HepG2 (cell line): Measurements from ENCODE around the gene EEF1AKMT3.

Experiments
- ASH2L ChIP-seq: fragments of 300-600, 200-600 bp; sonication (generic); IDR thresholded peaks from 2 replicates; pipeline ENCODE4 v1.7.0; 2017; ENCODE audit warnings: low read depth, mild to moderate bottlenecking, moderate library complexity, mixed read lengths, low read length; ENCODE audit not compliant: insufficient read length
- GPN1 ChIP-seq: sonication (generic); formaldehyde crosslinking; IDR thresholded peaks from 2 replicates; pipeline ENCODE4 v1.5.1; 2020; ENCODE audit warnings: missing genetic modification reagents, borderline replicate concordance
- ISX ChIP-seq: sonication (generic); formaldehyde crosslinking; conservative IDR thresholded peaks from 2 replicates; pipeline ENCODE4 v1.5.0; 2020; ENCODE audit warnings: missing genetic modification reagents
- PLRG1 ChIP-seq: fragments of 450-650 bp; conservative IDR thresholded peaks from 2 replicates; pipeline ENCODE4 v1.6.1; 2016
- REL ChIP-seq: sonication (generic); formaldehyde crosslinking; conservative IDR thresholded peaks from 2 replicates; pipeline ENCODE4 v1.8.0; 2022; ENCODE audit warnings: mild to moderate bottlenecking, missing genetic modification reagents, moderate library complexity
- ZMYM2 ChIP-seq: sonication (generic); formaldehyde crosslinking; IDR thresholded peaks from 2 replicates; pipeline ENCODE4 v1.8.0; 2022; ENCODE audit warnings: mild to moderate bottlenecking, missing genetic modification reagents
- TF ChIP-seq, protein P1 (sequence below): sonication (generic); formaldehyde crosslinking; IDR thresholded peaks from 2 replicates; pipeline ENCODE4 v1.4.0; 2020; ENCODE audit warnings: missing genetic modification reagents
- TF ChIP-seq, protein P2 (sequence below), 2 experiments: IDR thresholded peaks; 2 replicates each; pipeline ENCODE4 v1.6.1; 2011 to 2012; ENCODE audit warnings: low read length in 2 of 2, borderline replicate concordance in 1 of 2, low read depth in 1 of 2, mild to moderate bottlenecking in 1 of 2, moderate library complexity in 1 of 2
- TF ChIP-seq, protein P3 (sequence below): sonication (generic); formaldehyde crosslinking; conservative IDR thresholded peaks from 2 replicates; pipeline ENCODE4 v1.5.0; 2020; ENCODE audit warnings: missing genetic modification reagents
- TF ChIP-seq, protein P4 (sequence below): sonication (generic); formaldehyde crosslinking; IDR thresholded peaks from 2 replicates; pipeline ENCODE4 v1.5.0; 2020; ENCODE audit warnings: mild to moderate bottlenecking, missing genetic modification reagents, moderate library complexity
- TF ChIP-seq, protein P5 (sequence below): sonication (generic); formaldehyde crosslinking; IDR thresholded peaks from 2 replicates; pipeline ENCODE4 v1.4.0; 2020; ENCODE audit warnings: missing genetic modification reagents, borderline replicate concordance
- TF ChIP-seq, protein P6 (sequence below): sonication (generic); formaldehyde crosslinking; IDR thresholded peaks from 2 replicates; pipeline ENCODE4 v1.4.0; 2020; ENCODE audit warnings: missing genetic modification reagents, borderline replicate concordance

DNA sequence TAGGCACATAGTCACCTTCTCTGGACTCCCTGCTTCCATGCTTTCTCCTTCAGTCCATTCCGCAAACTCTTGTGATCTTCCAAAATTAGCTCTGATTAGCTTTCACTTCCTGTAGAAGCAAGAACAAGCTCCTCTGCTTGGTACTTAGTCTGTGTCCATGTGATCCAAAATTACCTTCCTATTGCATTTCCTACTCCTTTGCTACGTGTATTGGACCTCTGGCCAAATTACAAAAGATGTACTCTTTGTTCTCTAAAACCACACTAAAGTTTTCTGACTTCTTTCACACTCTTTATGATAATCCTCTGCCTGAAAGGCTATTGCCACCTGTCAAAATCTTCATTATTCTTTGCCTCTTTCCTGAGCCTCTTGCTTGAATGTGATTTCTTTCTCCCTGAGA is 9.4 kb downstream of the EEF1AKMT3 start:
- no peak for TF ChIP-seq PLRG1
- TF ChIP-seq, protein P1, sequence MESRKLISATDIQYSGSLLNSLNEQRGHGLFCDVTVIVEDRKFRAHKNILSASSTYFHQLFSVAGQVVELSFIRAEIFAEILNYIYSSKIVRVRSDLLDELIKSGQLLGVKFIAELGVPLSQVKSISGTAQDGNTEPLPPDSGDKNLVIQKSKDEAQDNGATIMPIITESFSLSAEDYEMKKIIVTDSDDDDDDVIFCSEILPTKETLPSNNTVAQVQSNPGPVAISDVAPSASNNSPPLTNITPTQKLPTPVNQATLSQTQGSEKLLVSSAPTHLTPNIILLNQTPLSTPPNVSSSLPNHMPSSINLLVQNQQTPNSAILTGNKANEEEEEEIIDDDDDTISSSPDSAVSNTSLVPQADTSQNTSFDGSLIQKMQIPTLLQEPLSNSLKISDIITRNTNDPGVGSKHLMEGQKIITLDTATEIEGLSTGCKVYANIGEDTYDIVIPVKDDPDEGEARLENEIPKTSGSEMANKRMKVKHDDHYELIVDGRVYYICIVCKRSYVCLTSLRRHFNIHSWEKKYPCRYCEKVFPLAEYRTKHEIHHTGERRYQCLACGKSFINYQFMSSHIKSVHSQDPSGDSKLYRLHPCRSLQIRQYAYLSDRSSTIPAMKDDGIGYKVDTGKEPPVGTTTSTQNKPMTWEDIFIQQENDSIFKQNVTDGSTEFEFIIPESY, result no peak
- TF ChIP-seq, protein P2, sequence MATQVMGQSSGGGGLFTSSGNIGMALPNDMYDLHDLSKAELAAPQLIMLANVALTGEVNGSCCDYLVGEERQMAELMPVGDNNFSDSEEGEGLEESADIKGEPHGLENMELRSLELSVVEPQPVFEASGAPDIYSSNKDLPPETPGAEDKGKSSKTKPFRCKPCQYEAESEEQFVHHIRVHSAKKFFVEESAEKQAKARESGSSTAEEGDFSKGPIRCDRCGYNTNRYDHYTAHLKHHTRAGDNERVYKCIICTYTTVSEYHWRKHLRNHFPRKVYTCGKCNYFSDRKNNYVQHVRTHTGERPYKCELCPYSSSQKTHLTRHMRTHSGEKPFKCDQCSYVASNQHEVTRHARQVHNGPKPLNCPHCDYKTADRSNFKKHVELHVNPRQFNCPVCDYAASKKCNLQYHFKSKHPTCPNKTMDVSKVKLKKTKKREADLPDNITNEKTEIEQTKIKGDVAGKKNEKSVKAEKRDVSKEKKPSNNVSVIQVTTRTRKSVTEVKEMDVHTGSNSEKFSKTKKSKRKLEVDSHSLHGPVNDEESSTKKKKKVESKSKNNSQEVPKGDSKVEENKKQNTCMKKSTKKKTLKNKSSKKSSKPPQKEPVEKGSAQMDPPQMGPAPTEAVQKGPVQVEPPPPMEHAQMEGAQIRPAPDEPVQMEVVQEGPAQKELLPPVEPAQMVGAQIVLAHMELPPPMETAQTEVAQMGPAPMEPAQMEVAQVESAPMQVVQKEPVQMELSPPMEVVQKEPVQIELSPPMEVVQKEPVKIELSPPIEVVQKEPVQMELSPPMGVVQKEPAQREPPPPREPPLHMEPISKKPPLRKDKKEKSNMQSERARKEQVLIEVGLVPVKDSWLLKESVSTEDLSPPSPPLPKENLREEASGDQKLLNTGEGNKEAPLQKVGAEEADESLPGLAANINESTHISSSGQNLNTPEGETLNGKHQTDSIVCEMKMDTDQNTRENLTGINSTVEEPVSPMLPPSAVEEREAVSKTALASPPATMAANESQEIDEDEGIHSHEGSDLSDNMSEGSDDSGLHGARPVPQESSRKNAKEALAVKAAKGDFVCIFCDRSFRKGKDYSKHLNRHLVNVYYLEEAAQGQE (IDR thresholded peaks at IDR 0.05; ENCODE audit: borderline replicate concordance in 1 of 2, low read depth in 1 of 2, low read length in 2 of 2), result no peak
- TF ChIP-seq, protein P3, sequence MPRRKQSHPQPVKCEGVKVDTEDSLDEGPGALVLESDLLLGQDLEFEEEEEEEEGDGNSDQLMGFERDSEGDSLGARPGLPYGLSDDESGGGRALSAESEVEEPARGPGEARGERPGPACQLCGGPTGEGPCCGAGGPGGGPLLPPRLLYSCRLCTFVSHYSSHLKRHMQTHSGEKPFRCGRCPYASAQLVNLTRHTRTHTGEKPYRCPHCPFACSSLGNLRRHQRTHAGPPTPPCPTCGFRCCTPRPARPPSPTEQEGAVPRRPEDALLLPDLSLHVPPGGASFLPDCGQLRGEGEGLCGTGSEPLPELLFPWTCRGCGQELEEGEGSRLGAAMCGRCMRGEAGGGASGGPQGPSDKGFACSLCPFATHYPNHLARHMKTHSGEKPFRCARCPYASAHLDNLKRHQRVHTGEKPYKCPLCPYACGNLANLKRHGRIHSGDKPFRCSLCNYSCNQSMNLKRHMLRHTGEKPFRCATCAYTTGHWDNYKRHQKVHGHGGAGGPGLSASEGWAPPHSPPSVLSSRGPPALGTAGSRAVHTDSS (CRISPR knock-in tag), result no peak
- TF ChIP-seq, protein P4, sequence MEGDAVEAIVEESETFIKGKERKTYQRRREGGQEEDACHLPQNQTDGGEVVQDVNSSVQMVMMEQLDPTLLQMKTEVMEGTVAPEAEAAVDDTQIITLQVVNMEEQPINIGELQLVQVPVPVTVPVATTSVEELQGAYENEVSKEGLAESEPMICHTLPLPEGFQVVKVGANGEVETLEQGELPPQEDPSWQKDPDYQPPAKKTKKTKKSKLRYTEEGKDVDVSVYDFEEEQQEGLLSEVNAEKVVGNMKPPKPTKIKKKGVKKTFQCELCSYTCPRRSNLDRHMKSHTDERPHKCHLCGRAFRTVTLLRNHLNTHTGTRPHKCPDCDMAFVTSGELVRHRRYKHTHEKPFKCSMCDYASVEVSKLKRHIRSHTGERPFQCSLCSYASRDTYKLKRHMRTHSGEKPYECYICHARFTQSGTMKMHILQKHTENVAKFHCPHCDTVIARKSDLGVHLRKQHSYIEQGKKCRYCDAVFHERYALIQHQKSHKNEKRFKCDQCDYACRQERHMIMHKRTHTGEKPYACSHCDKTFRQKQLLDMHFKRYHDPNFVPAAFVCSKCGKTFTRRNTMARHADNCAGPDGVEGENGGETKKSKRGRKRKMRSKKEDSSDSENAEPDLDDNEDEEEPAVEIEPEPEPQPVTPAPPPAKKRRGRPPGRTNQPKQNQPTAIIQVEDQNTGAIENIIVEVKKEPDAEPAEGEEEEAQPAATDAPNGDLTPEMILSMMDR (CRISPR knock-in tag), result no peak
- TF ChIP-seq ZMYM2 (CRISPR knock-in tag), result no peak
- no peak for TF ChIP-seq ISX (CRISPR knock-in tag)
- TF ChIP-seq GPN1 (CRISPR knock-in tag), result no peak
- TF ChIP-seq REL (CRISPR knock-in tag), result no peak
- TF ChIP-seq, protein P5, sequence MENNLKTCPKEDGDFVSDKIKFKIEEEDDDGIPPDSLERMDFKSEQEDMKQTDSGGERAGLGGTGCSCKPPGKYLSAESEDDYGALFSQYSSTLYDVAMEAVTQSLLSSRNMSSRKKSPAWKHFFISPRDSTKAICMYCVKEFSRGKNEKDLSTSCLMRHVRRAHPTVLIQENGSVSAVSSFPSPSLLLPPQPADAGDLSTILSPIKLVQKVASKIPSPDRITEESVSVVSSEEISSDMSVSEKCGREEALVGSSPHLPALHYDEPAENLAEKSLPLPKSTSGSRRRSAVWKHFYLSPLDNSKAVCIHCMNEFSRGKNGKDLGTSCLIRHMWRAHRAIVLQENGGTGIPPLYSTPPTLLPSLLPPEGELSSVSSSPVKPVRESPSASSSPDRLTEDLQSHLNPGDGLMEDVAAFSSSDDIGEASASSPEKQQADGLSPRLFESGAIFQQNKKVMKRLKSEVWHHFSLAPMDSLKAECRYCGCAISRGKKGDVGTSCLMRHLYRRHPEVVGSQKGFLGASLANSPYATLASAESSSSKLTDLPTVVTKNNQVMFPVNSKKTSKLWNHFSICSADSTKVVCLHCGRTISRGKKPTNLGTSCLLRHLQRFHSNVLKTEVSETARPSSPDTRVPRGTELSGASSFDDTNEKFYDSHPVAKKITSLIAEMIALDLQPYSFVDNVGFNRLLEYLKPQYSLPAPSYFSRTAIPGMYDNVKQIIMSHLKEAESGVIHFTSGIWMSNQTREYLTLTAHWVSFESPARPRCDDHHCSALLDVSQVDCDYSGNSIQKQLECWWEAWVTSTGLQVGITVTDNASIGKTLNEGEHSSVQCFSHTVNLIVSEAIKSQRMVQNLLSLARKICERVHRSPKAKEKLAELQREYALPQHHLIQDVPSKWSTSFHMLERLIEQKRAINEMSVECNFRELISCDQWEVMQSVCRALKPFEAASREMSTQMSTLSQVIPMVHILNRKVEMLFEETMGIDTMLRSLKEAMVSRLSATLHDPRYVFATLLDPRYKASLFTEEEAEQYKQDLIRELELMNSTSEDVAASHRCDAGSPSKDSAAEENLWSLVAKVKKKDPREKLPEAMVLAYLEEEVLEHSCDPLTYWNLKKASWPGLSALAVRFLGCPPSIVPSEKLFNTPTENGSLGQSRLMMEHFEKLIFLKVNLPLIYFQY (CRISPR knock-in tag), result no peak
- no peak for TF ChIP-seq ASH2L
- TF ChIP-seq, protein P6, sequence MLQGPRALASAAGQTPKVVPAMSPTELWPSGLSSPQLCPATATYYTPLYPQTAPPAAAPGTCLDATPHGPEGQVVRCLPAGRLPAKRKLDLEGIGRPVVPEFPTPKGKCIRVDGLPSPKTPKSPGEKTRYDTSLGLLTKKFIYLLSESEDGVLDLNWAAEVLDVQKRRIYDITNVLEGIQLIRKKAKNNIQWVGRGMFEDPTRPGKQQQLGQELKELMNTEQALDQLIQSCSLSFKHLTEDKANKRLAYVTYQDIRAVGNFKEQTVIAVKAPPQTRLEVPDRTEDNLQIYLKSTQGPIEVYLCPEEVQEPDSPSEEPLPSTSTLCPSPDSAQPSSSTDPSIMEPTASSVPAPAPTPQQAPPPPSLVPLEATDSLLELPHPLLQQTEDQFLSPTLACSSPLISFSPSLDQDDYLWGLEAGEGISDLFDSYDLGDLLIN (CRISPR knock-in tag), result no peak
